COLO829 (cell line): ENCODE results near the gene CHRNA7.
"Not testable (repeated sequence)": the region's sequence is repeated elsewhere in the genome, so short reads cannot be mapped to it uniquely, and the experiment has no call there.

Experiments
- DNase-seq: peaks from one replicate; pipeline ENCODE4 v3.0.0; 2012; ENCODE audit warnings: low spot score

The CHRNA7 gene

GRCh38 chr15:32120577-32121383, 90.5 kb downstream of the CHRNA7 start:
- no peak for DNase-seq

GRCh38 chr15:32121384-32121695, 91.0 kb downstream of the CHRNA7 start:
- DNase-seq = no peak

GRCh38 chr15:32122013-32122412, 91.7 kb downstream of the CHRNA7 start:
- no peak for DNase-seq

GRCh38 chr15:32123473-32123872, 93.2 kb downstream of the CHRNA7 start:
- no peak for DNase-seq

- no peak for DNase-seq
These were observed 94.4 kb downstream of the CHRNA7 start for GRCh38 chr15:32124726-32125125.

GRCh38 chr15:32125595-32125994, 95.3 kb downstream of the CHRNA7 start:
- no peak for DNase-seq

- no peak for DNase-seq
These were observed 99.5 kb downstream of the CHRNA7 start for GRCh38 chr15:32129815-32130214.

GRCh38 chr15:32130823-32131222, 100.5 kb downstream of the CHRNA7 start:
- DNase-seq = no peak

- no peak for DNase-seq
These were observed 101.5 kb downstream of the CHRNA7 start for GRCh38 chr15:32131803-32132202.

- no peak for DNase-seq
These were observed 102.5 kb downstream of the CHRNA7 start for GRCh38 chr15:32132859-32133258.

- no peak for DNase-seq
These were observed 104.5 kb downstream of the CHRNA7 start for GRCh38 chr15:32134842-32135241.

GRCh38 chr15:32135335-32135734, 105.0 kb downstream of the CHRNA7 start:
- no peak for DNase-seq

- not testable (repeated sequence) for DNase-seq
These were observed 115.2 kb downstream of the CHRNA7 start for GRCh38 chr15:32145512-32145911.

- no peak for DNase-seq
These were observed 118.7 kb downstream of the CHRNA7 start for GRCh38 chr15:32148833-32149555.

- DNase-seq = no peak
These were observed 122.3 kb downstream of the CHRNA7 start for GRCh38 chr15:32152574-32152973.

- not testable (repeated sequence) for DNase-seq
These were observed 123.7 kb downstream of the CHRNA7 start for GRCh38 chr15:32153868-32154623.

- not testable (repeated sequence) for DNase-seq
These were observed 131.8 kb downstream of the CHRNA7 start for GRCh38 chr15:32162143-32162542.

- not testable (repeated sequence) for DNase-seq
These were observed 133.8 kb downstream of the CHRNA7 start for GRCh38 chr15:32164065-32164464.

GRCh38 chr15:32164747-32165146, 134.4 kb downstream of the CHRNA7 start:
- not testable (repeated sequence) for DNase-seq

- DNase-seq = not testable (repeated sequence)
These were observed 135.5 kb downstream of the CHRNA7 start for GRCh38 chr15:32165775-32166174.

- DNase-seq = not testable (repeated sequence)
These were observed 136.0 kb downstream of the CHRNA7 start for GRCh38 chr15:32166270-32166669.

- not testable (repeated sequence) for DNase-seq
These were observed 137.6 kb downstream of the CHRNA7 start for GRCh38 chr15:32167913-32168312.

GRCh38 chr15:32180579-32180978, 150.3 kb downstream of the CHRNA7 start:
- not testable (repeated sequence) for DNase-seq
